ENCODE data around the gene PITPNC1. TPM values are rescaled to one million over a fixed set of nuclear protein-coding genes. Genes with fewer than 3 reads are reported as not detected.

The PITPNC1 gene
- total and polyA plus RNA-seq, 2 of the 13 experiments (the other 11 are each of a cell fraction or from before 2014, with no cell fraction given): 4.1 to 5.7 TPM

GRCh38 chr17:67615736-67616135 lies 238.7 kb downstream of the PITPNC1 start:
- no peak for DNase-seq (ENCODE audit: low spot score)
- no peaks in the 10 kb centered on the region for H3K79me2 ChIP-seq (ENCODE audit: insufficient read depth, low read length)
- no peaks in the 10 kb centered on the region for H3K9me3 ChIP-seq (ENCODE audit: low read length)
- 80% methylated on average over 7 of the region's 7 CpGs for WGBS (ENCODE audit: low lambda C conversion rate)
- CTCF ChIA-PET (ENCODE audit: low intra/inter-chr PET ratio, low total read pairs): no interaction called here
- no peak overlapping the region for H3K4me3 ChIP-seq (replicated peaks in 1 of 3; ENCODE audit: insufficient read depth in 1 of 3, low read depth in 2 of 3, low read length in 3 of 3)
- no peak overlapping the region for H3K9ac ChIP-seq (ENCODE audit: insufficient read depth, low read depth, low read length)
- peaks cover 18% of the 10 kb centered on the region; the same call in 1 of the 2 replicates for H3K4me1 ChIP-seq (ENCODE audit: insufficient read depth, low read length)
- POLR2A ChIA-PET: no interaction called here
- intact Hi-C loops (cut with micrococcal nuclease; ENCODE audit: unreplicated experiment): no loop called here
- no peak overlapping the region for H3K27ac ChIP-seq (ENCODE audit: extremely low read length, insufficient read depth, low read length)
- TF ChIP-seq ZNF230 (CRISPR knock-in tag; IDR thresholded peaks at IDR 0.05) (no peak), ZNF276 (CRISPR knock-in tag; IDR thresholded peaks at IDR 0.05; ENCODE audit: low read depth) (no peak), NFATC3 (CRISPR knock-in tag; IDR thresholded peaks at IDR 0.05) (no peak), ZNF160 (CRISPR knock-in tag; IDR thresholded peaks at IDR 0.05) (no peak), ZNF780A (CRISPR knock-in tag; IDR thresholded peaks at IDR 0.05) (no peak), ZNF207 (IDR thresholded peaks at IDR 0.05; ENCODE audit: borderline replicate concordance) (no peak), HOXD1 (CRISPR knock-in tag; IDR thresholded peaks at IDR 0.05) (no peak), HOXA3 (CRISPR knock-in tag; IDR thresholded peaks at IDR 0.05) (no peak), IRF9 (CRISPR knock-in tag; IDR thresholded peaks at IDR 0.05; ENCODE audit: borderline replicate concordance) (no peak), GABPA (IDR thresholded peaks at IDR 0.05; ENCODE audit: low read depth, low read length) (no peak), GABPA (CRISPR knock-in tag; IDR thresholded peaks at IDR 0.05; ENCODE audit: low read depth) (no peak), TBP (CRISPR knock-in tag; IDR thresholded peaks at IDR 0.05) (no peak), NFE2L1 (CRISPR knock-in tag; IDR thresholded peaks at IDR 0.05; ENCODE audit: borderline replicate concordance) (no peak), FOSL1 (CRISPR knock-in tag; IDR thresholded peaks at IDR 0.05; ENCODE audit: borderline replicate concordance) (no peak), RFX3 (CRISPR knock-in tag; IDR thresholded peaks at IDR 0.05) (no peak), ZFYVE20 (CRISPR knock-in tag; IDR thresholded peaks at IDR 0.05; ENCODE audit: borderline replicate concordance, low read depth) (no peak)
- ATAC-seq: no peak
- H3K4me2 ChIP-seq (ENCODE audit: low read depth, low read length): no peak overlapping the region
- no TSS peak for BruUV-seq (replicated peaks)
- H2AFZ ChIP-seq (ENCODE audit: low read length): no peak overlapping the region
- no peak for FAIRE-seq
- H3K27me3 ChIP-seq (ENCODE audit: control insufficient read depth in 1 of 2, insufficient read depth in 2 of 2, low read length in 2 of 2): no peaks in the 10 kb centered on the region; a peak in 1 of 5 replicates
- no peaks in the 10 kb centered on the region for H3K36me3 ChIP-seq (replicated peaks in 1 of 2; ENCODE audit: control insufficient read depth in 1 of 2, insufficient read depth in 2 of 2, low read length in 2 of 2)
- no peaks in the 10 kb centered on the region for H4K20me1 ChIP-seq (ENCODE audit: insufficient read depth, low read length)
- in situ Hi-C loops (cut with HindIII; ENCODE audit: extremely low pct_ligation_motif_present, low pct_unique_long_range_greater_than_20kb): no loop called here
